Measurements from ENCODE around the gene ZNF708. TPM values are rescaled to one million over a fixed set of nuclear protein-coding genes. Genes with fewer than 3 reads are reported as not detected.

Gene ZNF708
- total RNA-seq, 1 donor from 2014 or later: 17.0 TPM

GRCh38 chr19:21328406-21328805 lies 804 bp downstream of the ZNF708 start:
- H3K36me3 ChIP-seq: peaks cover 7% of the 10 kb centered on the region
- ATAC-seq: peak in 1 of 2 donors; percentile 45
- H3K4me3 ChIP-seq: peak overlapping the region; percentile 78
- H3K27me3 ChIP-seq (ENCODE audit: low read depth): no peaks in the 10 kb centered on the region
- peaks cover 22% of the 10 kb centered on the region for H3K4me1 ChIP-seq
- H3K9me3 ChIP-seq: peaks cover 5% of the 10 kb centered on the region
- H3K27ac ChIP-seq: peak overlapping the region; percentile 97
- no peak for TF ChIP-seq CTCF (IDR thresholded peaks at IDR 0.05)
- intact Hi-C loops (cut with DNase I): no loop called here
- no peak for DNase-seq

GRCh38 chr19:21326169-21326568 lies 3.0 kb downstream of the ZNF708 start:
- H3K4me3 ChIP-seq: no peak overlapping the region
- H3K27ac ChIP-seq: no peak overlapping the region
- ATAC-seq: no peak
- H3K27me3 ChIP-seq (ENCODE audit: low read depth): no peaks in the 10 kb centered on the region
- H3K36me3 ChIP-seq: peaks cover 7% of the 10 kb centered on the region
- H3K4me1 ChIP-seq: peaks cover 22% of the 10 kb centered on the region
- no peak for DNase-seq
- no peak for TF ChIP-seq CTCF (IDR thresholded peaks at IDR 0.05)
- H3K9me3 ChIP-seq: peaks cover 5% of the 10 kb centered on the region
- intact Hi-C loops (cut with DNase I): no loop called here

GRCh38 chr19:21323000-21323399 lies 6.2 kb downstream of the ZNF708 start:
- ATAC-seq: no peak
- intact Hi-C loops (cut with DNase I): no loop called here
- Histone ChIP-seq H3K36me3 (peaks cover 7% of the 10 kb centered on the region), H3K27ac (no peak overlapping the region), H3K4me3 (no peak overlapping the region), H3K9me3 (peaks cover 17% of the 10 kb centered on the region), H3K4me1 (peaks cover 12% of the 10 kb centered on the region), H3K27me3 (ENCODE audit: low read depth) (no peaks in the 10 kb centered on the region)
- no peak for TF ChIP-seq CTCF (IDR thresholded peaks at IDR 0.05)
- DNase-seq: no peak

- no peak for TF ChIP-seq CTCF (IDR thresholded peaks at IDR 0.05)
- Histone ChIP-seq H3K9me3 (peaks cover 19% of the 10 kb centered on the region), H3K36me3 (peaks cover 12% of the 10 kb centered on the region), H3K27ac (no peak overlapping the region), H3K4me1 (peaks cover 7% of the 10 kb centered on the region), H3K27me3 (ENCODE audit: low read depth) (no peaks in the 10 kb centered on the region), H3K4me3 (no peak overlapping the region)
- intact Hi-C loops (cut with DNase I): no loop called here
- ATAC-seq: no peak
- no peak for DNase-seq
These were observed 6.7 kb downstream of the ZNF708 start for GRCh38 chr19:21322528-21322927.

GRCh38 chr19:21321996-21322395 lies 7.2 kb downstream of the ZNF708 start:
- H3K27ac ChIP-seq: no peak overlapping the region
- ATAC-seq: no peak
- no peak for DNase-seq
- intact Hi-C loops (cut with DNase I): no loop called here
- H3K9me3 ChIP-seq: peaks cover 19% of the 10 kb centered on the region
- H3K36me3 ChIP-seq: peaks cover 12% of the 10 kb centered on the region
- no peaks in the 10 kb centered on the region for H3K27me3 ChIP-seq (ENCODE audit: low read depth)
- TF ChIP-seq CTCF (IDR thresholded peaks at IDR 0.05): no peak
- no peak overlapping the region for H3K4me3 ChIP-seq
- peaks cover 2% of the 10 kb centered on the region for H3K4me1 ChIP-seq

- Histone ChIP-seq H3K4me1 (no peaks in the 10 kb centered on the region), H3K4me3 (no peak overlapping the region), H3K36me3 (peaks cover 6% of the 10 kb centered on the region), H3K27ac (no peak overlapping the region), H3K27me3 (ENCODE audit: low read depth) (no peaks in the 10 kb centered on the region), H3K9me3 (peaks cover 19% of the 10 kb centered on the region)
- ATAC-seq: no peak
- intact Hi-C loops (cut with DNase I): no loop called here
- TF ChIP-seq CTCF (IDR thresholded peaks at IDR 0.05): no peak
- no peak for DNase-seq
These were observed 8.1 kb downstream of the ZNF708 start for GRCh38 chr19:21321134-21321533.
